Panc1 (cell line): ENCODE measurements around the gene DHH. TPM values are rescaled to one million over a fixed set of nuclear protein-coding genes. Genes with fewer than 3 reads are reported as not detected.

ENCODE experiments used
- ATAC-seq: fragments of 200-7000 bp; cut with Tn5 transposase; 2 replicates; pipeline ENCODE4 v1.9.1; 2020; ENCODE audit warnings: mild to moderate bottlenecking, moderate library complexity
- BruUV-seq: library from RNA; stranded (reverse); fragments of 400-500 nt; replicated peaks from 2 replicates; lab custom pipeline; 2021; lab: Mats Ljungman, UMichigan
- CTCF ChIA-PET: fragments of 300-600 bp; sonication (Branson Sonifier 250); formaldehyde crosslinking; loops from one replicate; lab custom pipeline; 2022; ENCODE audit warnings: antibody characterized with exemption; lab: Charles Lee
- POLR2A ChIA-PET: fragments of 300-600 bp; sonication (Branson Sonifier 250); formaldehyde crosslinking; loops from one replicate; lab custom pipeline; 2022; ENCODE audit warnings: antibody characterized with exemption; lab: Charles Lee
- DNase-seq: peaks from one replicate; pipeline ENCODE4 v3.0.0-alpha.2; 2010; ENCODE audit warnings: low read depth, low spot score
- H3K27ac ChIP-seq: 2 replicates; pipeline ENCODE4 v1.5.1; 2011; ENCODE audit warnings: mild to moderate bottlenecking, low read length, inconsistent platforms
- H3K27me3 ChIP-seq: fragments of 200-500 bp; sonication (Bioruptor generic); 2 replicates; pipeline ENCODE4 v1.6.0; 2014; ENCODE audit warnings: low read length, inconsistent platforms; ENCODE audit not compliant: control insufficient read depth, insufficient read depth
- H3K36me3 ChIP-seq: fragments of 200-500 bp; sonication (Bioruptor generic); 2 replicates; pipeline ENCODE4 v1.5.1; 2014; ENCODE audit warnings: inconsistent platforms, mild to moderate bottlenecking, low read length, moderate library complexity; ENCODE audit not compliant: control insufficient read depth, insufficient read depth
- H3K4me1 ChIP-seq: 2 replicates; pipeline ENCODE4 v1.5.1; 2011; ENCODE audit warnings: inconsistent platforms, mild to moderate bottlenecking, low read length, moderate library complexity; ENCODE audit not compliant: control insufficient read depth, insufficient read depth
- H3K4me3 ChIP-seq, 2 experiments: 2 replicates each; pipeline ENCODE4 v1.5.1; 2011 to 2012; ENCODE audit warnings: low read depth in 2 of 2, low read length in 2 of 2, mild to moderate bottlenecking in 2 of 2, inconsistent platforms in 1 of 2, moderate library complexity in 1 of 2
- H3K9me3 ChIP-seq: fragments of 200-500 bp; sonication (Bioruptor generic); 2 replicates; pipeline ENCODE4 v1.5.1; 2014; ENCODE audit warnings: low read depth, mild to moderate bottlenecking, inconsistent platforms, low read length, moderate library complexity; ENCODE audit not compliant: control insufficient read depth, insufficient read depth
- CTCF ChIP-seq: fragments of 450-650 bp; IDR thresholded peaks from 2 replicates; pipeline ENCODE4 v1.5.1; 2017; ENCODE audit warnings: mild to moderate bottlenecking
- POLR2AphosphoS5 ChIP-seq: IDR thresholded peaks from 2 replicates; pipeline ENCODE4 v1.6.1; 2012; ENCODE audit warnings: mild to moderate bottlenecking, low read depth, low read length, moderate library complexity
- REST ChIP-seq, 2 experiments: IDR thresholded peaks; 2 replicates each; pipeline ENCODE4 v1.6.1; 2011 to 2012; ENCODE audit warnings: low read depth in 2 of 2, control low read depth in 1 of 2, low read length in 1 of 2, mild to moderate bottlenecking in 1 of 2, moderate library complexity in 1 of 2; ENCODE audit not compliant: insufficient read depth in 1 of 2
- SIN3A ChIP-seq: IDR thresholded peaks from 2 replicates; pipeline ENCODE4 v1.6.1; 2012; ENCODE audit warnings: low read depth, mild to moderate bottlenecking, low read length, moderate library complexity, borderline replicate concordance; ENCODE audit not compliant: insufficient read depth
- TCF7L2 ChIP-seq: IDR thresholded peaks from 2 replicates; pipeline ENCODE4 v1.6.1; 2011; ENCODE audit warnings: mild to moderate bottlenecking, low read depth, low read length, inconsistent platforms
- in situ Hi-C: cut with HindIII; loops from 2 replicates; pipeline ENCODE4 v1.10.0; 2016; ENCODE audit warnings: low sequenced_read_pairs, low pct_unique_long_range_greater_than_20kb
- intact Hi-C: fragments of 100-400 bp; cut with micrococcal nuclease; formaldehyde crosslinking; loops from one replicate; pipeline ENCODE4 v1.10.0; 2022; ENCODE audit not compliant: unreplicated experiment
- total RNA-seq: library from RNA; stranded (reverse); gene quantifications from one replicate; pipeline ENCODE4 v1.2.1, GENCODE V29; 2021; ENCODE audit not compliant: unreplicated experiment

The DHH gene
- total RNA-seq, 1 experiment from 2014 or later, result 1.9 TPM

DNA sequence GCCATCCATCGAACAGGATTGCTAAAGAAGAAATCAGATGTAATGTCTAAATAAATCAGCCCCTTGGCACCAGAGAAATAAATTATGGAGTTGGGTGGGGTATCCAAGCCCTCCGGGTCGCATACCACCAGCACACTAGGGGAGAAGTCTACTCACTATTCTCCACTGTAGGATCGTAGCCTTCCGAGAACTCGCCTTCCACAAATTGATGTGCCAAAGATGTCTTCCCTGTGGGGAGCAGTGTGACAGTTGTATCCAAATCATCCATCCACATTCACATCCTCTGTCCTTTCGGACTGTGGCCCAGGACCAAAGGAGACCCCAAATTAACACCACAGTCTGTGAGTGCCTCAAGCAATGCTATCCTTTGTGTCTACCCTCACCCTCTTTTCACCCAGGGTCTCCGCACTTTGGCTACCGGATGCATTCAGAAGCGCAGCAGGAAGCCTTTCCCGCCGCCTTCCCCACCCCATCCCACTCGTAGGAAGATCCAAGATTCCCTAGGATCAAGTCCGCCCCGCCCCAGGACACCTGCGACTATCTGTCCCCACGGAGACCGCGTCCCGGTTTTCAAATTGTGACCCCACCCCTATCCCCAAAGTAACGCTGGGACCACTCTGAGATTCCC, 25.6 kb downstream of the DHH start:
- Histone ChIP-seq H3K36me3 (no peaks in the 10 kb centered on the region), H3K9me3 (no peaks in the 10 kb centered on the region), H3K27me3 (no peaks in the 10 kb centered on the region), H3K4me3 (peak overlapping the region; percentile 71 to 97), H3K4me1 (peaks cover 8% of the 10 kb centered on the region), H3K27ac (peak overlapping the region; percentile 60)
- DNase-seq (no peak), ATAC-seq (no peak; the same call in 1 of the 2 replicates)
- in situ Hi-C loops, result no loop called here
- intact Hi-C loops, result no loop called here
- TF ChIP-seq TCF7L2 (no peak), SIN3A (no peak), REST (IDR thresholded peaks at IDR 0.05; ENCODE audit: insufficient read depth in 1 of 2, low read depth in 2 of 2, low read length in 1 of 2) (no peak), POLR2AphosphoS5 (no peak), CTCF (no peak)
- ChIA-PET POLR2A (no interaction called here), CTCF (no interaction called here)
- BruUV-seq, result TSS peak; percentile 86

GRCh38 chr12:49066120-49066519, 28.5 kb downstream of the DHH start:
- BruUV-seq, result no TSS peak
- DNase-seq, result no peak
- CTCF ChIA-PET, result interaction anchor here (0.7 kb wide), 1 partner anchor 30 kb away, joined by 3 read pairs; no protein-coding TSS in a partner anchor
- POLR2A ChIA-PET, result no interaction called here
- intact Hi-C loops (no loop called here), in situ Hi-C loops (no loop called here)
- H3K27me3 ChIP-seq, result no peaks in the 10 kb centered on the region
- no peak overlapping the region for H3K4me3 ChIP-seq
- H3K36me3 ChIP-seq, result no peaks in the 10 kb centered on the region
- no peak overlapping the region for H3K27ac ChIP-seq
- TF ChIP-seq POLR2AphosphoS5 (no peak), TCF7L2 (no peak), SIN3A (no peak), REST (IDR thresholded peaks at IDR 0.05; ENCODE audit: insufficient read depth in 1 of 2, low read depth in 2 of 2, low read length in 1 of 2) (no peak), CTCF (no peak)
- ATAC-seq, result no peak
- no peaks in the 10 kb centered on the region for H3K9me3 ChIP-seq
- peaks cover 12% of the 10 kb centered on the region for H3K4me1 ChIP-seq
